ENCODE measurements around the gene CCR5AS.
"Not testable (repeated sequence)": the region's sequence is repeated elsewhere in the genome, so short reads cannot be mapped to it uniquely, and the experiment has no call there.

Gene CCR5AS

GRCh38 chr3:46337911-46338310, 69.0 kb downstream of the CCR5AS start:
- TF ChIP-seq CTCF (IDR thresholded peaks at IDR 0.05) (no peak), POLR2A (IDR thresholded peaks at IDR 0.05) (no peak), POLR2AphosphoS5 (IDR thresholded peaks at IDR 0.05) (no peak), EP300 (IDR thresholded peaks at IDR 0.05) (no peak)
- intact Hi-C loops (cut with DNase I): no loop called here
- Histone ChIP-seq H3K4me3 (no peak overlapping the region), H3K27me3 (no peaks in the 10 kb centered on the region), H3K4me1 (peaks cover 0 to 11% (median 4%) of the 10 kb centered on the region in 4 donors), H3K27ac (no peak overlapping the region), H3K36me3 (no peaks in the 10 kb centered on the region), H3K9me3 (peaks cover 0 to 12% (median 4%) of the 10 kb centered on the region in 4 donors)
- DNase-seq: no peak

- Histone ChIP-seq H3K4me3 (no peak overlapping the region), H3K4me1 (peaks cover 0 to 11% (median 4%) of the 10 kb centered on the region in 4 donors), H3K27ac (no peak overlapping the region), H3K27me3 (no peaks in the 10 kb centered on the region), H3K36me3 (no peaks in the 10 kb centered on the region), H3K9me3 (peaks cover 0 to 12% (median 4%) of the 10 kb centered on the region in 4 donors)
- intact Hi-C loops (cut with DNase I): no loop called here
- TF ChIP-seq POLR2AphosphoS5 (IDR thresholded peaks at IDR 0.05): no peak
- TF ChIP-seq POLR2A (IDR thresholded peaks at IDR 0.05): no peak
- WGBS, 2 donors: 24 to 52% methylated on average over 3 of the region's 3 CpGs
- DNase-seq: no peak
These were observed 71.3 kb downstream of the CCR5AS start for GRCh38 chr3:46335541-46335940.

- H3K27me3 ChIP-seq: no peaks in the 10 kb centered on the region
- WGBS, 2 donors: 45 to 46% methylated on average over 4 of the region's 4 CpGs
- no peak overlapping the region for H3K4me3 ChIP-seq
- peaks cover 0 to 11% (median 4%) of the 10 kb centered on the region in 4 donors for H3K4me1 ChIP-seq
- intact Hi-C loops (cut with DNase I): no loop called here
- TF ChIP-seq EP300 (IDR thresholded peaks at IDR 0.05): no peak
- no peak for TF ChIP-seq CTCF (IDR thresholded peaks at IDR 0.05)
- TF ChIP-seq POLR2AphosphoS5 (IDR thresholded peaks at IDR 0.05): no peak
- TF ChIP-seq POLR2A (IDR thresholded peaks at IDR 0.05): no peak
- H3K36me3 ChIP-seq: no peaks in the 10 kb centered on the region
- peaks cover 0 to 12% (median 4%) of the 10 kb centered on the region in 4 donors for H3K9me3 ChIP-seq
- no peak overlapping the region for H3K27ac ChIP-seq
- DNase-seq: no peak
These were observed 72.0 kb downstream of the CCR5AS start for GRCh38 chr3:46334741-46335478.

- H3K4me1 ChIP-seq; H3K27ac ChIP-seq; intact Hi-C loops (cut with DNase I); H3K9me3 ChIP-seq; H3K27me3 ChIP-seq; H3K36me3 ChIP-seq; DNase-seq; H3K4me3 ChIP-seq: not testable (repeated sequence)
- WGBS, 2 donors: 92 to 97% methylated on average over 3 of the region's 3 CpGs
These were observed 76.2 kb downstream of the CCR5AS start for GRCh38 chr3:46330676-46331075.

GRCh38 chr3:46325645-46326300, 81.1 kb downstream of the CCR5AS start:
- intact Hi-C loops (cut with DNase I): no loop called here
- peaks cover 0 to 4% (median 0%) of the 10 kb centered on the region in 4 donors for H3K9me3 ChIP-seq
- no peak overlapping the region for H3K4me3 ChIP-seq
- no peak for DNase-seq
- no peaks in the 10 kb centered on the region for H3K27me3 ChIP-seq
- no peaks in the 10 kb centered on the region for H3K4me1 ChIP-seq
- TF ChIP-seq CTCF (IDR thresholded peaks at IDR 0.05) (no peak), EP300 (IDR thresholded peaks at IDR 0.05) (no peak), POLR2A (IDR thresholded peaks at IDR 0.05) (no peak), POLR2AphosphoS5 (IDR thresholded peaks at IDR 0.05) (no peak)
- 81 to 92% methylated on average over 1 of the region's 1 CpG for WGBS, 2 donors
- no peak overlapping the region for H3K27ac ChIP-seq
- no peaks in the 10 kb centered on the region for H3K36me3 ChIP-seq
